K562 (cell line): Measurements from ENCODE around the gene PHF12. TPM values are rescaled to one million over a fixed set of nuclear protein-coding genes. Genes with fewer than 3 reads are reported as not detected.

Source experiments
- ATAC-seq: fragments of 200-7000 bp; cut with Tn5 transposase; 3 replicates; pipeline ENCODE4 v1.9.1; 2020; ENCODE audit warnings: moderate library complexity
- BruUV-seq: library from RNA; stranded (reverse); fragments of 400-500 nt; replicated peaks from 2 replicates; lab custom pipeline; 2021; lab: Mats Ljungman, UMichigan
- CTCF ChIA-PET: fragments of 300-600 bp; formaldehyde crosslinking; extraction: SDS; loops from one replicate; lab custom pipeline; 2021; ENCODE audit warnings: low intra/inter-chr PET ratio; lab: Yijun Ruan, JAX
- POLR2A ChIA-PET: fragments of 300-600, 350-650 bp; sonication (Branson Sonifier 250); formaldehyde crosslinking; extraction: SDS; loops from one replicate; lab custom pipeline; 2021; ENCODE audit warnings: antibody characterized with exemption, inconsistent platforms; lab: Yijun Ruan, JAX
- DNase-seq, 4 experiments: peaks; one replicate each; pipeline versions ENCODE4 v3.0.0 to v3.0.0-alpha.2; 2011 to 2018; ENCODE audit warnings: low spot score in 3 of 4, mixed read lengths in 3 of 4; ENCODE audit errors: extremely low read depth in 1 of 4
- FAIRE-seq: peaks from 2 replicates; lab custom pipeline; 2011; peaks lifted over from hg19 to GRCh38; lab: Jason Lieb, UNC
- H2AFZ ChIP-seq: 2 replicates; pipeline ENCODE4 v1.6.0; 2011; ENCODE audit warnings: low read depth, low read length, control low read depth, inconsistent platforms
- H3K27ac ChIP-seq: fragments of 200-600 bp; 3 replicates; pipeline ENCODE4 v1.8.0; 2011; ENCODE audit warnings: low read depth, mild to moderate bottlenecking, control low read depth, inconsistent platforms, low read length, moderate library complexity, mixed read lengths; ENCODE audit errors: extremely low read depth
- H3K27me3 ChIP-seq, 2 experiments: fragments of 300-600 bp in 1 of 2; 2 replicates in 1 of 2; 3 replicates in 1 of 2; pipeline versions ENCODE4 v1.6.0 to v1.8.0; 2011; ENCODE audit warnings: inconsistent platforms in 2 of 2, low read length in 2 of 2, mild to moderate bottlenecking in 1 of 2, mixed read lengths in 1 of 2, moderate library complexity in 1 of 2; ENCODE audit not compliant: control insufficient read depth in 2 of 2, insufficient read depth in 2 of 2
- H3K36me3 ChIP-seq: fragments of 300-600 bp; 3 replicates; pipeline ENCODE4 v1.8.0; 2011; ENCODE audit warnings: mild to moderate bottlenecking, low read length, inconsistent platforms; ENCODE audit not compliant: control insufficient read depth, insufficient read depth
- H3K4me1 ChIP-seq, 2 experiments: fragments of 200-600 bp in 1 of 2; replicated peaks in 1 of 2; 2 replicates in 1 of 2; 3 replicates in 1 of 2; pipeline versions ENCODE4 v1.5.1 to v1.8.0; 2011; ENCODE audit warnings: inconsistent platforms in 2 of 2, low read length in 2 of 2, mild to moderate bottlenecking in 1 of 2, mixed read lengths in 1 of 2, moderate library complexity in 1 of 2; ENCODE audit not compliant: control insufficient read depth in 2 of 2, insufficient read depth in 2 of 2
- H3K4me2 ChIP-seq: 2 replicates; pipeline ENCODE4 v1.6.1; 2011; ENCODE audit warnings: low read length, control low read depth, inconsistent platforms, mixed read lengths; ENCODE audit not compliant: insufficient read depth
- H3K4me3 ChIP-seq: fragments of 200-600 bp; sonication (generic), shearing (Covaris generic); 2 replicates; pipeline ENCODE4 v1.5.1; 2016; ENCODE audit warnings: control low read depth, inconsistent platforms
- H3K79me2 ChIP-seq: fragments of 200-600 bp; 3 replicates; pipeline ENCODE4 v1.8.0; 2011; ENCODE audit warnings: low read length, inconsistent platforms; ENCODE audit not compliant: control insufficient read depth, insufficient read depth
- H3K9ac ChIP-seq, 2 experiments: 2 replicates each; pipeline versions ENCODE4 v1.6.0 to v1.6.1; 2011; ENCODE audit warnings: low read depth in 2 of 2, low read length in 2 of 2, control low read depth in 1 of 2, inconsistent platforms in 1 of 2, mild to moderate bottlenecking in 1 of 2, mixed read lengths in 1 of 2; ENCODE audit not compliant: insufficient read depth in 1 of 2
- H3K9me1 ChIP-seq: one replicate; pipeline ENCODE4 v1.6.0; 2011; ENCODE audit warnings: inconsistent platforms, mild to moderate bottlenecking, low read length, moderate library complexity; ENCODE audit not compliant: control insufficient read depth, insufficient read depth
- H3K9me3 ChIP-seq: replicated peaks from 2 replicates; pipeline ENCODE4 v1.5.1; 2011; ENCODE audit warnings: low read depth, low read length, inconsistent platforms; ENCODE audit not compliant: control insufficient read depth, insufficient read depth
- H4K20me1 ChIP-seq: replicated peaks from 2 replicates; pipeline ENCODE4 v1.6.1; 2011; ENCODE audit warnings: low read length, inconsistent platforms, mixed read lengths; ENCODE audit not compliant: control insufficient read depth, insufficient read depth
- HDAC1 ChIP-seq, 2 experiments: fragments of 450-650 bp; IDR thresholded peaks; 2 replicates each; pipeline ENCODE4 v1.6.1; 2016 to 2017; ENCODE audit warnings: inconsistent platforms in 1 of 2, mild to moderate bottlenecking in 1 of 2, moderate library complexity in 1 of 2
- RNF219 ChIP-seq: fragments of 250-450 bp; sonication (Bioruptor Pico); IDR thresholded peaks from 2 replicates; pipeline ENCODE4 v1.5.0; 2022; ENCODE audit warnings: mild to moderate bottlenecking
- WGBS: fragments of 100-300 bp; shearing (Covaris generic); methylation state at CpG from one replicate; pipeline ENCODE4 v1.1.6; 2016; ENCODE audit warnings: low coverage, mixed read lengths; ENCODE audit not compliant: insufficient coverage; ENCODE audit errors: missing lambda C conversion rate; 5-methylcytosine and 5-hydroxymethylcytosine counted together
- in situ Hi-C: fragments of 300-500 bp; cut with MboI; formaldehyde crosslinking; loops from 4 replicates; pipeline ENCODE4 v1.15.0; 2018; ENCODE audit warnings: inconsistent platforms, mixed read lengths
- intact Hi-C: fragments of 100-400 bp; cut with micrococcal nuclease; formaldehyde crosslinking; loops from 2 replicates; pipeline ENCODE4 v1.14.2; 2022
- polyA plus RNA-seq, 8 experiments: library from polyadenylated mRNA; depleted of rRNA in 4 of 8; stranded (reverse) in 5 of 8; unstranded in 3 of 8; fragments of >200 nt; fragmentation: Nextera tagmentation in 2 of 8; fragmentation: Illumina TruSeq in 1 of 8; extraction: Ambion mirVana in 2 of 8; extraction: Trizol in 1 of 8; gene quantifications; 2 replicates each; pipeline versions ENCODE4 v1.2.1 to v1.2.3, GENCODE V29; 2011 to 2014; ENCODE audit warnings: inconsistent platforms in 1 of 8, missing spikeins in 1 of 8
- total RNA-seq, 7 experiments: library from RNA; depleted of rRNA in 6 of 7; stranded (reverse); fragments of >200 nt in 6 of 7; fragmentation: Illumina TruSeq in 2 of 7; extraction: Trizol in 2 of 7; gene quantifications; 2 replicates each; pipeline versions ENCODE4 v1.2.1 to v1.2.3, GENCODE V29; 2011 to 2021; ENCODE audit warnings: low replicate concordance in 1 of 7

Gene PHF12
- total and polyA plus RNA-seq, 9 of the 15 experiments (the other 6 are each of a cell fraction or from before 2014, with no cell fraction given) = 0.82 to 31.3 (median 13.5) TPM

- Histone ChIP-seq H3K36me3 (no peaks in the 10 kb centered on the region), H4K20me1 (peaks cover 36% of the 10 kb centered on the region), H2AFZ (no peak overlapping the region), H3K27ac (no peak overlapping the region), H3K9ac (no peak overlapping the region), H3K4me3 (no peak overlapping the region), H3K4me2 (no peak overlapping the region), H3K4me1 (peaks cover 0 to 6% of the 10 kb centered on the region in 2 experiments; a peak in 3 of 5 replicates), H3K27me3 (peaks cover 30 to 62% of the 10 kb centered on the region in 2 experiments; a peak in 4 of 5 replicates), H3K79me2 (no peaks in the 10 kb centered on the region), H3K9me1 (peaks cover 4% of the 10 kb centered on the region), H3K9me3 (no peaks in the 10 kb centered on the region)
- WGBS = 2% methylated on average over 6 of the region's 6 CpGs
- FAIRE-seq = no peak
- intact Hi-C loops = no loop called here
- no peak for ATAC-seq
- no peak for TF ChIP-seq HDAC1 (IDR thresholded peaks at IDR 0.05)
- TF ChIP-seq RNF219 = no peak
- no peak for DNase-seq
- POLR2A ChIA-PET = interaction anchor here (4.1 kb wide), 1 partner anchor 15 kb away, joined by 15 read pairs; no protein-coding TSS in a partner anchor
- CTCF ChIA-PET = no interaction called here
- in situ Hi-C loops = no loop called here
- BruUV-seq = no TSS peak
These were observed 19.6 kb upstream of the PHF12 start for GRCh38 chr17:28970879-28971278.
